Liver (tissue), 9 donors: ENCODE results near the gene PARD3. TPM values are rescaled to one million over a fixed set of nuclear protein-coding genes. Genes with fewer than 3 reads are reported as not detected.
A peak's percentile ranks its signal among the peaks of the same experiment; 100 is the strongest.

Experiments used
- DNase-seq: peaks from one replicate; pipeline ENCODE4 v3.0.0-alpha.2; 2017; ENCODE audit warnings: low spot score
- H3K27ac ChIP-seq, 2 donors: one replicate each; pipeline ENCODE4 v1.7.0; 2013; ENCODE audit warnings: inconsistent platforms in 2 of 2, low read length in 2 of 2, control low read depth in 1 of 2, low read depth in 1 of 2, mild to moderate bottlenecking in 1 of 2
- H3K27me3 ChIP-seq, 4 donors: one replicate each; pipeline versions ENCODE4 v1.6.1 to v1.7.0; 2013; ENCODE audit warnings: low read length in 3 of 4, inconsistent platforms in 1 of 4, mild to moderate bottlenecking in 1 of 4, moderate library complexity in 1 of 4; ENCODE audit not compliant: control insufficient read depth in 4 of 4, insufficient read depth in 4 of 4
- H3K36me3 ChIP-seq, 4 donors: one replicate each; pipeline versions ENCODE4 v1.6.1 to v1.7.0; 2013; ENCODE audit warnings: low read length in 3 of 4, mild to moderate bottlenecking in 3 of 4, low read depth in 1 of 4, moderate library complexity in 1 of 4; ENCODE audit not compliant: control insufficient read depth in 4 of 4, insufficient read depth in 3 of 4
- H3K4me1 ChIP-seq, 4 donors: one replicate each; pipeline versions ENCODE4 v1.6.1 to v1.7.0; 2013; ENCODE audit warnings: low read length in 3 of 4, mild to moderate bottlenecking in 3 of 4, moderate library complexity in 1 of 4; ENCODE audit not compliant: control insufficient read depth in 4 of 4, insufficient read depth in 4 of 4
- H3K4me3 ChIP-seq, 3 donors: one replicate each; pipeline versions ENCODE4 v1.6.1 to v1.7.0; 2013; ENCODE audit warnings: low read length in 3 of 3, control low read depth in 1 of 3, low read depth in 1 of 3, mild to moderate bottlenecking in 1 of 3
- H3K9ac ChIP-seq, 2 donors: one replicate each; pipeline ENCODE4 v1.7.0; 2013; ENCODE audit warnings: low read length in 2 of 2, mild to moderate bottlenecking in 2 of 2, moderate library complexity in 2 of 2, control low read depth in 1 of 2, low read depth in 1 of 2
- H3K9me3 ChIP-seq, 4 donors: one replicate each; pipeline versions ENCODE4 v1.6.1 to v1.7.0; 2013; ENCODE audit warnings: low read length in 3 of 4; ENCODE audit not compliant: control insufficient read depth in 4 of 4
- CTCF ChIP-seq: fragments of 150-350 bp; IDR thresholded peaks from 2 replicates; pipeline ENCODE4 v1.5.1; 2017; ENCODE audit warnings: improper control_type of control experiment, low read depth, low read length; ENCODE audit not compliant: missing input control
- EGR1 ChIP-seq, 2 donors: IDR thresholded peaks; 2 replicates each; pipeline ENCODE4 v1.6.1; 2016 to 2018; ENCODE audit warnings: antibody characterized with exemption in 2 of 2, low read depth in 2 of 2
- FOXA1 ChIP-seq: IDR thresholded peaks from 2 replicates; pipeline ENCODE4 v1.6.1; 2016; ENCODE audit warnings: antibody characterized with exemption
- FOXA2 ChIP-seq: IDR thresholded peaks from 2 replicates; pipeline ENCODE4 v1.6.1; 2016; ENCODE audit warnings: antibody characterized with exemption
- GABPA ChIP-seq, 2 donors: IDR thresholded peaks in 1 of 2; conservative IDR thresholded peaks in 1 of 2; 2 replicates each; pipeline ENCODE4 v1.6.1; 2016; ENCODE audit warnings: antibody characterized with exemption in 2 of 2, mild to moderate bottlenecking in 1 of 2, moderate library complexity in 1 of 2
- HNF4A ChIP-seq, 2 donors: conservative IDR thresholded peaks; 2 replicates each; pipeline ENCODE4 v1.6.1; 2016; ENCODE audit warnings: antibody characterized with exemption in 2 of 2, mild to moderate bottlenecking in 2 of 2
- HNF4G ChIP-seq: IDR thresholded peaks from 2 replicates; pipeline ENCODE4 v1.6.1; 2016; ENCODE audit warnings: antibody characterized with exemption
- JUND ChIP-seq, 2 donors: IDR thresholded peaks; 2 replicates each; pipeline ENCODE4 v1.6.1; 2016; ENCODE audit warnings: antibody characterized with exemption in 2 of 2
- MAX ChIP-seq: IDR thresholded peaks from 2 replicates; pipeline ENCODE4 v1.6.1; 2016; ENCODE audit warnings: antibody characterized with exemption
- NR2F2 ChIP-seq: IDR thresholded peaks from 2 replicates; pipeline ENCODE4 v1.6.1; 2016; ENCODE audit warnings: antibody characterized with exemption
- RXRA ChIP-seq, 2 donors: IDR thresholded peaks; 2 replicates each; pipeline ENCODE4 v1.6.1; 2017 to 2018; ENCODE audit warnings: antibody characterized with exemption in 2 of 2, mild to moderate bottlenecking in 1 of 2
- SP1 ChIP-seq: IDR thresholded peaks from 2 replicates; pipeline ENCODE4 v1.6.1; 2018; ENCODE audit warnings: antibody characterized with exemption, mild to moderate bottlenecking
- TAF1 ChIP-seq: conservative IDR thresholded peaks from 2 replicates; pipeline ENCODE4 v1.6.1; 2016; ENCODE audit warnings: antibody characterized with exemption, mild to moderate bottlenecking
- ZBTB33 ChIP-seq: IDR thresholded peaks from 2 replicates; pipeline ENCODE4 v1.6.1; 2016; ENCODE audit warnings: antibody characterized with exemption
- WGBS: extraction: QIAGEN DNeasy Blood & Tissue Kit; methylation state at CpG from one replicate; pipeline ENCODE4 v1.1.7; 2013; 5-methylcytosine and 5-hydroxymethylcytosine counted together
- polyA plus RNA-seq, 2 donors: library from polyadenylated mRNA; stranded (reverse) in 1 of 2; unstranded in 1 of 2; fragments of 200-250 nt in 1 of 2; fragments of >200 nt in 1 of 2; fragmentation: Nextera tagmentation in 1 of 2; extraction: Ambion mirVana in 1 of 2; gene quantifications; one replicate each; pipeline versions ENCODE4 v1.2.1 to v1.2.3, GENCODE V29; 2013 to 2015
- total RNA-seq, 2 donors: library from RNA; depleted of rRNA; stranded (reverse); fragments of >200 nt; gene quantifications; one replicate each; pipeline ENCODE4 v1.2.3, GENCODE V29; 2014
- donor health status: healthy.
- donor health status: healthy.
- donor health status: healthy.
- donor health status: healthy.
- donor health status: healthy.

The PARD3 gene
- total and polyA plus RNA-seq, 4 donors = 12.3 to 43.8 (median 13.5) TPM

- no peak for TF ChIP-seq ZBTB33
- no peak for TF ChIP-seq HNF4G
- no peak for TF ChIP-seq JUND (IDR thresholded peaks at IDR 0.05)
- TF ChIP-seq TAF1 = no peak
- no peak for TF ChIP-seq FOXA1
- no peak for TF ChIP-seq RXRA (IDR thresholded peaks at IDR 0.05)
- no peak for TF ChIP-seq GABPA (IDR thresholded peaks at IDR 0.05 in 1 of 2, conservative IDR thresholded peaks at IDR 0.05 in 1 of 2)
- no peak for TF ChIP-seq FOXA2
- TF ChIP-seq EGR1 (IDR thresholded peaks at IDR 0.05; ENCODE audit: low read depth in 2 of 2) = no peak
Measured at GRCh38 chr10:34740321-34740720, 74.8 kb downstream of the PARD3 start (continued).

GRCh38 chr10:34739915-34740314, 75.2 kb downstream of the PARD3 start:
- H3K9me3 ChIP-seq = no peaks in the 10 kb centered on the region
- H3K4me1 ChIP-seq = peaks cover 9 to 32% (median 25%) of the 10 kb centered on the region in 4 donors
- H3K36me3 ChIP-seq = no peaks in the 10 kb centered on the region
- 60% methylated on average over 9 of the region's 9 CpGs for WGBS
- no peak overlapping the region for H3K4me3 ChIP-seq
- no peak for TF ChIP-seq CTCF
- TF ChIP-seq RXRA (IDR thresholded peaks at IDR 0.05) = peak in 1 of 2 donors; percentile 21
- no peaks in the 10 kb centered on the region for H3K27me3 ChIP-seq
- no peak overlapping the region for H3K9ac ChIP-seq
- DNase-seq = no peak
- peak overlapping the region in 1 of 2 donors; percentile 23 for H3K27ac ChIP-seq

- Histone ChIP-seq H3K36me3 (no peaks in the 10 kb centered on the region), H3K9ac (no peak overlapping the region), H3K4me3 (no peak overlapping the region)
Measured at GRCh38 chr10:34737772-34738169, 77.3 kb downstream of the PARD3 start.

More at GRCh38 chr10:34737772-34738169, 77.3 kb downstream of the PARD3 start:
- Histone ChIP-seq H3K27me3 (no peaks in the 10 kb centered on the region), H3K27ac (peak overlapping the region; percentile 64 to 84), H3K9me3 (no peaks in the 10 kb centered on the region), H3K4me1 (peaks cover 9 to 34% (median 24%) of the 10 kb centered on the region in 4 donors)
- WGBS = 87% methylated on average over 7 of the region's 7 CpGs
- no peak for DNase-seq
- TF ChIP-seq SP1 (no peak), HNF4G (no peak), NR2F2 (no peak), CTCF (no peak), HNF4A (conservative IDR thresholded peaks at IDR 0.05) (no peak), RXRA (IDR thresholded peaks at IDR 0.05) (no peak), JUND (IDR thresholded peaks at IDR 0.05) (no peak), ZBTB33 (no peak), TAF1 (no peak), MAX (no peak), GABPA (IDR thresholded peaks at IDR 0.05 in 1 of 2, conservative IDR thresholded peaks at IDR 0.05 in 1 of 2) (no peak)
